GM04504 (cell line): ENCODE results near the gene RAD52.

ENCODE experiments used
- DNase-seq: peaks from one replicate; pipeline ENCODE4 v3.0.0-alpha.2; 2012; ENCODE audit warnings: low read depth

Gene RAD52

GRCh38 chr12:913919-914698 is 35.4 kb downstream of the RAD52 start:
- DNase-seq = peak; percentile 38

- DNase-seq = no peak
Observed at GRCh38 chr12:912466-913235, 36.8 kb downstream of the RAD52 start.

- DNase-seq = no peak
Observed at GRCh38 chr12:911191-911826, 38.2 kb downstream of the RAD52 start.

- no peak for DNase-seq
Observed at GRCh38 chr12:910416-910815, 39.1 kb downstream of the RAD52 start.

GRCh38 chr12:909861-910260 is 39.6 kb downstream of the RAD52 start:
- no peak for DNase-seq

- DNase-seq = no peak
Observed at GRCh38 chr12:907413-908185, 41.9 kb downstream of the RAD52 start.

GRCh38 chr12:906062-906585 is 43.4 kb downstream of the RAD52 start:
- no peak for DNase-seq

- no peak for DNase-seq
Observed at GRCh38 chr12:905261-906031, 44.0 kb downstream of the RAD52 start.

GRCh38 chr12:904010-904414 is 45.5 kb downstream of the RAD52 start:
- no peak for DNase-seq

GRCh38 chr12:903055-903454 is 46.4 kb downstream of the RAD52 start:
- DNase-seq = no peak

GRCh38 chr12:902581-902980 is 46.9 kb downstream of the RAD52 start:
- no peak for DNase-seq

- DNase-seq = no peak
Observed at GRCh38 chr12:897386-897785, 52.1 kb downstream of the RAD52 start.

GRCh38 chr12:896031-896430 is 53.5 kb downstream of the RAD52 start:
- DNase-seq = no peak

GRCh38 chr12:894226-894625 is 55.3 kb downstream of the RAD52 start:
- no peak for DNase-seq

GRCh38 chr12:886206-886605 is 63.3 kb downstream of the RAD52 start:
- DNase-seq = no peak

- no peak for DNase-seq
Observed at GRCh38 chr12:885701-886100, 63.8 kb downstream of the RAD52 start.

GRCh38 chr12:884746-885414 is 64.6 kb downstream of the RAD52 start:
- DNase-seq = no peak

GRCh38 chr12:880656-881055 is 68.8 kb downstream of the RAD52 start:
- DNase-seq = no peak

- DNase-seq = peak; percentile 3
Observed at GRCh38 chr12:879641-880040, 69.9 kb downstream of the RAD52 start.

GRCh38 chr12:873954-874353 is 75.5 kb downstream of the RAD52 start:
- no peak for DNase-seq

- DNase-seq = no peak
Observed at GRCh38 chr12:870378-870777, 79.1 kb downstream of the RAD52 start.
